ENCODE measurements around the gene SASH1.
"Not testable (repeated sequence)": the region's sequence is repeated elsewhere in the genome, so short reads cannot be mapped to it uniquely, and the experiment has no call there.

Gene SASH1

DNA sequence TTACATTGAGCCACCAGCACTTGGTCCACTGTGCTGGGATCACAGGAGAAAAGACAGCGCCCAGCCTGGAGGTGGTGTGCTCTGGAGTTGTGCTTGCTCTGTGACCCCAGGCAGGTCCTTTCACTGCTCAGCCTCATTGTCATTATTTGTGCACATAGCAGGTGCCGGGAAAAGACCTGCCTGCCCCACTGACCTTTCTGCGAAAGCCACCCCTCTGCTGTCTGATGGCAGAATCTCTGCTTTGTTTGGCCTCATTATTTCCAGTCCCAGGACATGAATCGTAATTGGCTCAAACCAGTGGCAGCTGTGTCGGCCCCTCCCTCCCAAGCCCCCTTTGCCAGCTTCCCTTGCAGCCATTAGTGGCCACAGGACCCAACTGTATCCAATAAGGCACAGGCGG is 219.0 kb downstream of the SASH1 start:
- DNase-seq, result no peak

DNA sequence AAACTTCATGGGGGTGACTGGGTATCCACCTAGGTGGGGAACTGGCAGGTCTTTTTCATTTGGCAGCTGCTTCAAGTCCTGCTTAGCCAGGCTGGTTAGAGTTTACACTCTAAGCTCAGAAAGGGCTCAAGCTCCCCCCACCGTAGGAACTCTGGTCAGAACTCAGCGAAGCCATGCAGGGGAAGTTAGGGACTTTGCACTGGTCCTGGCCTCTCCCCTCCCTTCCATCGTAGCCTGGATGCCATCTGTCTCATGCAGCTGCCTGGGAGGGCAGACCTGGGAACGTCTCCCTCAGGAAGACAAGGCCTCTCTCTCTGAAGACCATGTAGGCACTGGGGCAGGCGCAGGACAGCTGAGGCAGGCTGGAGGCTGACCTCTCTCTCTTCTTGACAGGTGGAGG is 220.4 kb downstream of the SASH1 start:
- no peak for DNase-seq

DNA sequence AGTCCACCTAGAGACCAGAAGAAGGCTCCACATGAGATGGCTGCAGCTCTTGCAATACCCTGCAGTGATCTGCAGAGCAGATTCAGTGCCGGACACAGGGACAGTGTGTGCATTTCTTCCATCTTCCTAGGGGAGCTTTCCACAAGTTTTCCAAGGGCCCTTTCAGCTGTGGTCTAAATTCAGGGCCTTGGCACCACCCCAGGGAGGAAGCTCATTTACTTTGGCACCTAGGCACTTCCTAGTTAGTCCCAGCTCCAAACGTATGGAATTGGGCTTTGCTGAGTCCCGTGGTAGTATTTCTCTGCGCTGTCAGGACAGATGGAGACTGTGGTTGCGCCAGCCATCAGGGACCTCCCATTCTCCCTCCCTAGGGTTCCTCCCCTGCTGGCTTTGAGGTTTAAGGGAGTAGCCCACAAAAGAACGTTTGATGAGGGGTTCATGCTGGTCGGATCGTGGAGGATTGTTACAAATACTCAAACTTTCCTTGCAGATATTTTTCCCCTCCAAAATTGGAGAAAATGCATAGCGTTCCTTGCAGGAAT is 221.9 kb downstream of the SASH1 start:
- no peak for DNase-seq

DNA sequence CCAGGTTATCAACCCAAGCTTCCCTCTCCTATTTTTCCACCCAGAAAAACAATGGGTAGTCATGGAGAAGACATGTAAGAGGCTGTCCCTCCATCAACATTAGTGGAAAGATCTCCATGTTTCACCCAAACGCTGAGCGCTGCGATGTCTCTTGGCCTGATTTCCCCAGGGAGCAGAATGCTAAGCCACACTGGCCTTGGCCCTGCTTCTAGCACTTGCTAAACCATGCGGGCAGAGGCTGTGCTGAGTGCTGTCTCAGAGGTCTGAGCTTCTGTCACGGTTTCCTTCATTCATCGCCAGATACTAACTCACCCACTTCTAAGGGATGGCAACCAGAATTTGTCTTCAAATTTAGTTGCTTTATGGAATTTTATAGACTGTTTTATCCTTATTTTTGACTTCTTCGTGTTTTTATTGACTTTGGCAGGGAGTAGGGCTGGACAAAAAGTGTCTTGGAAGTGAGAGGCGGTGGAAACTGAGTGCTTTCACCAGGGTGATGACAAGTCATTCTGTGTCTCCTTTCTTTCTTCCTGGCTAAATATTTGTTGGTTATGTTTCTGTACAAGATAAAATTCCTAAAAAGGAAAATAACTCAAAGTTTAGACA is 222.8 kb downstream of the SASH1 start:
- no peak for DNase-seq

DNA sequence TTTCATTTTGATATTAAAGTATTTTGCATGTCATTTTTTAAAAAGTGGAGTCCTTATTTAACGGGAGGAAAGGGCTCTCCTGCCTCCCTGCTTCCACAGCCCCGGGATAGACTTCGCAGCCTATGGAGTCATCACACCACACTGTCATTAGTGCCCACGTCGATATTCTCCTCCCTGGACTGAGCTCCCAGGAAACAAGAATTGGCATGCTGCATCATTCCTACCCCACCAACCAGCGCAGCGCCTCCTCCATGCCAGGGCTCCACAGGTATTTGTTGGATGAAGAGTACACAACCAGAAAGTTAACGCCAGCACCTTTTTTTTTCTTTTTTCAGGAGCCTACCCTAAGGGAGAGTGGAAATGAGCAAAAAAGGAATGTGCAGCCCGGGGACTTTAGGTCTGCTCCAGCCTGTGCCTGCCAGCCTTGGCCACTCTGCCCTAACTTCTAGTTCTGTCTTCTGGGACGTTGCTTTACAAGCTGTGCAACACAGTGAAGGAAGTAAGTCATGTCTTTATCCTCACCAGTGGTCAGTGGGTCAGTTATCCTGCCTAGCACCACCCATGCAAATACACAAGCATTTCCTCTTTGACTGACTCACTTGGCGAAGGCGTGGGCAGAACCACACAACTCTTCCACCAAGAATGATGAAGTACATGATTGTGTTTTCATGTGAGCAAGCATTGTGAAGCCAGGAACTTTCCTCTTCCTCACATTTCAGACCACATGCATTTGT is 223.5 kb downstream of the SASH1 start:
- no peak for DNase-seq

DNA sequence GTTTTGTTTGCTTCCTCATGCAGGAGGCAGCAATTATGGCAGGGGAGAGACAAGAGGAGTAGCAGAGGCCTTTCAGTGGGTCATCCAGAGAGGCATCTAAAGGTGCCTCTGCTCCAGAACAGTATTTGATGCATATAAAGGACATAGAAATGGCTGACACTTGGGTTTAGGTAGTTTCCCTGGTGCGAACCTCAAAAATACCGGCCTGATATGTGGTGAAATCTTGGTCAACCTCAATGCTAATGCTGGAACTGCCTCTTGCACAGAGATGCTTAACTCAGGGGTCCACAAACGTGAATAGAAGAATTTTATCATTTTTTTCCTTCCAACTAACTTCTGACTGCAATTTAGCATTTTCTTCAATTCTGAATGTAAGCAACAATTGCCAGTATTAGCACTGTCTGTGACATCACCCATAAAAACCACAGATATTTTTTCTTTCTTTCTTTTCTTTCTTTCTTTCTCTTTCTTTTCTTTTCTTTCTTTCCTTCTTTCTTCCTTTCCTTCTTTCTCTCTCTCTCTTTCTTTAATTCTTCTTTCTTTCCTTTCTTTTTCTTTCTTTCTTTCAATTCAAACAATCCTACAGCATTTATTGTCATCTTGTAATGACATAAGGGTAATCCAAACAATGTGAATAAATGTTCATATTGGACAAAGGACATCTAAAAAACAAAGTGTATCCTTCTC is 224.2 kb downstream of the SASH1 start:
- no peak for DNase-seq

DNA sequence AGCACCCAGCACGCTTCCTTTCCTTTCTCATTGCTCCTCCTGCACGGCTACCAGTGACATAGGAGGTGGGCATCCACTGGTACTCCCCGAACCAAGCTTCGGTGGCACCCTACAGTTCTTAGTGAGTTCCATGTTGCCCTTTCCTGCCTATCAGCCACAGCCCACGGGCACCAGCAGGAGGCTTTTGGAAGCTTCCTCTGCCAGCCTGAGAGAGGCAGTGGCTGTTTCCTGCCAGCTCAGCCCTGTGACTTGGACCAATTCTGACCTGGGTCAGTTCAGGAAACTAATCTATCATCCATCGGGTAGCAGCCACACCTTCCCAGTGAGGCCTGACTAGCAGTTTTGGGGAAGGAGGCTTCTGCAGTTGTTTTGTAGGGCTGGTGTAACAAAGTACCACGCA is 227.8 kb downstream of the SASH1 start:
- DNase-seq, result no peak

DNA sequence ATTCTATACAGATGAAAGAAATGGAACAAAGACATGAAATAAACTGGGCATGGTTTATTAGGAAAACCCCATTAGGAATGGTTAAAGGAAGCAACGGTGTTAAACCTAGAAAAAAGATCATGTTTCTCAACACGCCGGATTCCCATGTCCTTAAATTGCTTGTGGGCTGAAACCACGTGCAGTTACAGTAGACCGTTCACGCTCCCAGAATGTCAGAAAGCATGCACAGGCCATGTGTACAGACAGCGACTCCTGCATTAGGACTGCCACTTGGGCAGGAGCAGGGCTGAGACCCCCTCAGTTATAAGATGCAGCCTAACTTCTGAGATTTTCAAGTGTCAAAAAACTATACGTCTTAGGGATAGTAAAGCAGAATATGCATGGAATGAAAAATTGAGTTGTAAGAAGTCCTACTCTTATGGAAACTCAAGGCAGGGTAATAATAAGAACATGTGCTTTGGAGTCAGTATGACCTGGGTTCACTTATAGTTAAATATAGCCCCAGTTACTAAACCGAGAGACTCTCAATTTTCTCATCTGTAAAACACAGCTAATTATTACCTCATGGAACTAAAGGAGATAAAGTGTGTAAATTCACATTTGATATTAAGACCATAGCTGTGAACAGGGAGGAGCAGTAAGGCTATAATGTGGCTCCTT is 230.2 kb downstream of the SASH1 start:
- DNase-seq, result no peak

DNA sequence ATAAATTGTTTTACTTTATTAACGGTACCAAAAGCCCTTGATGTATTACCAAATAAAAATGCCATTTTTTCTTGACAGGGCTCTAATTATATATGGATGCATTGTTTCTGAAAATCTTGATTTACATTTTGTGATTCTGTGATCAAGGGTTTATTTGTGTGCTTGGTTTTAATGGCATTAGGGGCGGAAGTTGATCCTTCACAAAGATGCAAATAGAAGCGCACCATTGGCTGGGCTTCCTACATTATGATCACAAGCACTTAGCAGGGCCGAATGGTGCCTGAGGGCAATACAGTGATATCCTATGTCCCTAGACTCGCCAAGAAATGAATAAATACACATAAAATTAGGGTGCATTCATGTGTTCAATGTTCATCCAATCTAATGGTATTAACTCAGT is 231.3 kb downstream of the SASH1 start:
- no peak for DNase-seq

DNA sequence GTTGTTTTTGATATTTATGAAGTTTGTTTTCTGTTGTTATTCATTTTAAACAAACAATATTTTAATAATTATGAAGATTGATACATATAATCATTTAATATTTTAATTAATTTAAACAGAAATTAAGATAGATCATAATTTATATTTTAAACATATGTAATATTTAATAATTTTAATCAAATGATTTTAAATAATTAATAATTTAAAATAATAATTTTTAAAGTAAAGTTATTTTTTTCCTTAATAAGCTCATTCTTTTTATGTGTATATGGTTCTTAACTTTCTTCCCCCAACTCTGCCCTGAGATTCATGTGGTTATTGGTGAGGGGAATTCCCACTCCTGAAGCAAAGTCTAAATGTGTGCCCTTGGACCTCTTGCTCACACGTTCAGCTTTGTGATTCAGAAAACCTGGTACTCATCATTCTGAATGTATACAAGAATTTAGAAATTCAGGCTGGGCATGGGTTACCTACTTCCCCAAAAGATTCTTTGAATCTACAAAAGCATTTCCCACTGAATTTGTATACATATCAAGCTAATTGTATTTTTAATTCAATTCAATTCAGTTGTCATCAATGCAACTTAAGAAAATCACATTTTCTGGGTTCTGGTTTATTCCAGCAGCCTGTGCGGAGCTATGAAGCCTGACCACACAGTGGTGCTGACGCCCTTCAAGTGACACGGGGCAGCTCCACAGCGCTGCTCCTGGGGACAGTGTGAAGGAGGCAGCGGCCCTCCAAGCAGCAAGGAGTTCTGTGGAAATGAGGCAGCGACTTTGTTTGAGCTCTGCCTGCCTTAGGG is 235.2 kb downstream of the SASH1 start:
- peak; percentile 72 for DNase-seq

DNA sequence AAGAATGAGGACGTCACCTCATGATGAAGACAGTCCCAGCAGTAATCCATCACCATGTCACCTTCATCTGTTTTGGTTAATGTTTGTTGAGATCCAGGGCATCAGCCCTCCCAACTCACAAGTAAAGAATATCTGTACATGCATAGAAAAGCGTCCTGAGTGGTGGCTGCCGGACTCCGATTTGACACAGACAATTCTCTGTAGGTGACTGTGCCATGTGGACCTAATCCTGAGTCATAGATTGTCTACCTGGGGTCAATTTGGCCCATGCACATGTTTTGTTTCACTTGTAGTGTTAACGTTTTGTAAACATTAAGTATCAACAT is 235.8 kb downstream of the SASH1 start:
- no peak for DNase-seq

DNA sequence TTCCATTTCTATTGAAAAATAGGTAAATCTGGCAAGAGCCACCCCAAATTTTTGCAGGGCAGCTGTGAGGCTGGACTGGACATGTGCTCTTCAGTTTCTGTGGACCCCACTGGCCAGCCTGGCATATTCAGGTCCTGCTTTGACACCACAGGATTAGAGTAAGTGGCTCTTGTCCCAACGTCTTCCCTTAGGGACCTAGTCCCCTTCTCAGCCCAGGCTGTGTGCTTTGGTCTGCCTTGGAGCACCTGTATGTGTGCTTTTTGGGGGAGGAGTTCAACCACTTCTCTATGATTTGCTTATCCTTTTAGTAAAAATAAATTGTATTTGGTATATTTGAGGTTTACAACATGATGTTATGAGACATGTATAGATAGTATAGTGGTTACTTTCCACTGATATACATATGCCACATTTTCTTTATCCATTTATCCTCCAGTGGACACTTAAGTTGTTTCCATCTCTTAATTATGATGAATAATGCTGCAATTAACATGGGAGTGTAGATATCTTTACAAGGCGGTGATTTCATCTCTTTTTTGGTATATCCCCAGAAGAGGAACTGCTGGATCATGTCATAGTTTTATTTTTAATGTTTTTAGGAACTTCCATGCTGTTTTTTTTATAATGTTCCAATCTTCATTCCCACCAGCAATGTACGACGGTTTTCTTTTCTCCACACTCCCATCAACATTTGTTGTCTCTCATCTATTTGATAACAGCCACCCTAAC is 236.4 kb downstream of the SASH1 start:
- DNase-seq, result no peak

DNA sequence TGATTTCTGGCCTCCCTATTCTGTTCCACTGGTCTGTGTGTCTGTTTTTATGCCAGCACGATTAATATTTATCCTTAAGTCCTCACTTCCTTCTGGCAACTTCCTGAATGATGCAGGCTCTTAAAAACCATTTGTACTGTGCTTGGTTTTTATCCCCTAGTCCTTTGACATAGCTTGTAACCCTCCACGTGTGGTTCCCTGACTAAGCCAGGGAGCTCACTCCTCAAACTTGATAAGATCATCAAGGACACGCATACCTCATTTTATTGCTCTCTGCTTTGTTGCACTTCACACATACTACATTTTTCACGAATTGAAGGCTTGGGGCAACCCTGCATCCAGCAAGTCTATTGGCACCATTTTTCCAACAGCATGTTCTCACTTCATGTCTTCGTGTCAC is 237.8 kb downstream of the SASH1 start:
- no peak for DNase-seq

DNA sequence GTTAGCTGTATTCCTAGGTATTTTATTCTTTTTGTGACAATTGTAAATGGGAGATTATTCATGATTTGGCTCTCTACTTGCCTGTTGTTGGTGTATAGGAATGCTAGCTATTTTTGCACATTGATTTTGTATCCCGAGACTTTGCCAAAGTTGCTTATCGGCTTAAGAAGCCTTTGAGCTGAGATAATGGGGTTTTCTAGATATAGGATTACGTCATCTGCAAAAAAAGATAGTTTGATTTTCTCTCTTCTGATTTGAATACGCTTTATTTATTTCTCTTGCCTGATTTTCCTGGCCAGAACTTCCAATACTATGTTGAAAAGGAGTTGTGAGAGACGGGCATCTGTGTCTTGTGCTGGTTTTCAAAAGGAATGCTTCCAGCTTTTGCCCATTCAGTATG is 241.0 kb downstream of the SASH1 start:
- no peak for DNase-seq

DNA sequence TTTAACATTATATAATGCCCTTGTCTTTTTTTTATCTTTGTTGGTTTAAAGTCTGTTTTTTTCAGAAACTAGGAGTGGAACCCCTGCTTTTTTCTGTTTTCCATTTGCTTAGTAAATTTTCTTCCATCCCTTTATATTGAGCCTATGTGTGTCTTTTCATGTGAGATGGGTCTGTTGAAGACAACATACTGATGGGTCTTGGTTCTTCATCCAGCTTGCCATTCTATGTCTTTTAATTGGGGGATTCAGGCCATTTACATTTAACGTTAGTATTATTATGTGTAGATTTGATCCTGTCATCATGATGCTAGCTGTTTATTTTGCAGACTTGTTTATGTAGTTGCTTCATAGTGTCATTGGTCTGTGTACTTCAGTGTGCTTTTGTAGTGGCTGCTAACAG is 243.0 kb downstream of the SASH1 start:
- not testable (repeated sequence) for DNase-seq

DNA sequence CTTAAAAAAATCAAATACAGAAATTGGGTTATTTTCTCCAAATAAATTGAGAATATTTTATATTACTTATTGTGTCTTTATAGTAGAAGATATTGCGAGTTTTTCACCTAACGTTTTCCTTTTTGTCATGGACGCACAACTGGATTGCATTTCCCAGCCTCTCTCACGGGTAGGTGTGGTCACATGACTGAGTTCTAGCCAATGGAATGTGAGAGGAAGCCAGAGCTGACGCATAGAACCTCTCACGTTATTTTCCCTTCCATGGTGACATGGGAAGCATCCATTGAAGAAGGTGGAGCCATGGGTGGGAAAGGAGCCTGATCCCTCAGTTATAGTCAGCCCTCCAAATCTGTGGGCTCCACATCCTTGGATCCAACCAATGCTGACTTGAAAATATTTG is 248.2 kb downstream of the SASH1 start:
- DNase-seq, result no peak

DNA sequence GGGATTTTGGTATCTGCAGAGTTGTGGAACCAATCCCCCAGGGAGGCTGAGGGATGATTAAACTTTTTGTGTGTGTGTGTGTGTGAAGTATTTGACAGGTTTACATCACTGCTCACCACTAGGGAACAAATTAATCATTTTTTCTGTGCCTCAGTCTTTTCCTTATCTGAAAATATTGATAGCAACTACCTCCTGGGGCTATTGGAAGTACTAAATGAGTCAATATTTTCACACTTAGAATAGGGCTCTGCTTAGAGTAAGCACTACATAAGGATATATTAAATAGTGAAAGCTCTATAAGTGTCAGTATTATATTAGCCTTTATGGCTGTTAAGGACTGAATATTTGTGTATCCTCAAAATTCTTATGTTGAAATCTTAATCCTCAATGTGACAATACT is 249.0 kb downstream of the SASH1 start:
- no peak for DNase-seq

DNA sequence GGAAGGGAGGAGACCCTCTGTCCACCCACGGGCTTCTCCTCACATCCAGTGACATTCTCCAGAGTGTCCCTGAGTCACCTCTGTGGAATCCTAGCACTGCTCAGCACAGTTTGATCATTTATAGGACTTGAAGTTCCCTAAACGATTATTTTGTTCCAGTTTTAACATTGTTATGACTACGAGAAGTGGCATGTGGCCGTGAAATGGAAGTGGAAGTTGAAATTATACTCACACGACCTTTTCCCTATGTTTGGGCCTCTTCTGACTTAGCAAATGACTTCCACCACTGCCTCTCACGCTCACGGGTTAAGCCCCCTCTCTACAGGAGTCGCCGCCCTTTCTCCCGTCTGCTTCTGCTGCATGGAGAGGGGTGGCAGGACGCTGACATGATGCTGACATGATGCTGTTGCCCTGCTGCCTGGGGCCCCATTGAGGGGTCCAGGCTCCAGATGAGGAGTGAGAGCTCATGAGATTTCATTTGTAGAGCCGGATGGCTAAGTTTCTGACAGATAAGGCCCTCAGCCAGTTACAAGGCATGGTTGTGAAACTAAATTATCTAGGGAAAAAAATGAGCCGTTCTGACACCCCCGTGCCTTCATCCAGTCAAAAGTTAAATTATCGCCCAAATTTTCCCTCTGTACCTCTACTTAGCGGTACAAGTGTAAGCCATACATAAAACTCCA is 250.6 kb downstream of the SASH1 start:
- DNase-seq, result no peak

DNA sequence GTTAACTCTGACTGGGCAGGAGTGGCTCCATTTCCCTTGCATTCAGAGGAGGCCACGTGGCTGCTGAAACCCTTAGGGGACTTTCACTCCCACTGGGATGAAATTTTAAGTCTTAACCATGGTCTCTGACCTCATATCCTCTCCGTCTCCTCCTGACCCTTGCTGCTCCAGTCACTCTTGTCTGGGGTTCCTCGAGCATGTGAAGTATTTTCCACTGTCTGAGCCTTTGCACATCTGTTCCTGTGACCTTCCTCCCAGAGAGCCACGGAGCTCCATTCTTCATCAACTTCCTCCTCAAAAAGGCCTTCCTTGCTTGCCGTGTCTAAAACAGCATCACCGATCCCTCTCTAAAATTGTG is 251.2 kb downstream of the SASH1 start:
- no peak for DNase-seq

DNA sequence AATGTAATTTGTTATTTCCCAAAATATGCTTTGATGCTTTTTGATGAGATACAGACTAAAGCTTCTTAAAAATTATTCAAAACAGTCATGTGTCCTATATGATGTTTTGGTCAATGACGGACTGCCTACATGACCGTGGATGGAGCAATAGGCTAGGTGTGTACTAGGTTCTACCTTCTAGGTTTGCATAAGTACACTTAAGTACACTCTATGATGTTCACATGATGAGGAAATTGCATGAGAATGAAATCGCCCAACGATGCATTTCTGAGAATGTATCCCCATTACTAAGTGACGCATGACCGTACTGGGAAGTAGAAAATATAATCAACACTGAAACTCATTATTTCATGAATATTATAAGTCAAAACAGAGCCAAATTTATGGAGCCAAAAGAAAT is 252.9 kb downstream of the SASH1 start:
- no peak for DNase-seq

DNA sequence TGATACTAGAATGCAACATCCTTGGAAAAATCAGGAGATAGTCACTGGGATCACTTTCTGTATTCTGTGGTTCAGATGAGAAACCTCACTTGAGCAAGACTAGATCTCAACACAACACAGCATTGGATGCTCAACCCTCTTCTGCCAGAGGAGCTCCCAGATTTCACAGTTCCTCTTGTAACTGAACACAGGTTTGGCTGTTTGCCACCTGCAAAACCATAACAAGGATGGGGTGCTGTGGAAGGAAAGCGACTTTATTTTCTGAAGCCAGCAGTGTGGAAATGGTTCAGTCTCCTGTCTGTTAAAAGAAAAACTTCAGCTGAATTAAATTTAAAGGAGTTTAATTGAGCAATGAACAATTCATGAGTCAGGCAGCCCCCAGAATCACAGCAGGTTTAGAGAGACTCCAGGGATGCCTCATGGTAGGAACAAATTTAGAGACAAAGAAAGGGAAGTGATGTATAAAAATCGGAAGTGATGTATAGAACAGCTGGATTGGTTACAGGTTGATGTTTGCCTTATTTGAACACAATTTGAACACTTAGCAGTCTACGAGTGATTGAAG is 254.3 kb downstream of the SASH1 start:
- no peak for DNase-seq

Measured in NCI-H1092 (cell line).